ENCODE data around the gene DCDC2.
"Not testable (repeated sequence)": the region's sequence is repeated elsewhere in the genome, so short reads cannot be mapped to it uniquely, and the experiment has no call there.

The DCDC2 gene

GRCh38 chr6:24357336-24358218 lies at the start of gene DCDC2:
DCDC2 (minus strand) TSS chr6:24358059; CDS start chr6:24357750, 309 bp downstream.
- Histone ChIP-seq H3K27me3 (ENCODE audit: low read depth) (peaks cover 31% of the 10 kb centered on the region), H3K4me1 (no peaks in the 10 kb centered on the region; the same call in 1 of the 2 replicates), H3K9me3 (no peaks in the 10 kb centered on the region), H3K4me3 (no peak within 1 kb of the TSS), H3K36me3 (replicated peaks) (no peaks in the 10 kb centered on the region)
- no peak for DNase-seq (ENCODE audit: low spot score in 2 of 2)
- in situ Hi-C loops (cut with MboI; ENCODE audit: low sequenced_read_pairs) = no loop called here

GRCh38 chr6:24405262-24405661 lies 47.4 kb upstream of the DCDC2 start:
- in situ Hi-C loops (cut with MboI; ENCODE audit: low sequenced_read_pairs) = no loop called here
- no peak for DNase-seq (ENCODE audit: low spot score in 2 of 2)
- peaks cover 32% of the 10 kb centered on the region for H3K4me1 ChIP-seq
- H3K36me3 ChIP-seq (replicated peaks) = peaks cover 42% of the 10 kb centered on the region
- H3K9me3 ChIP-seq = no peaks in the 10 kb centered on the region
- no peak overlapping the region for H3K4me3 ChIP-seq
- H3K27me3 ChIP-seq (ENCODE audit: low read depth) = no peaks in the 10 kb centered on the region

GRCh38 chr6:24403501-24403824 lies 45.6 kb upstream of the DCDC2 start:
- peak overlapping the region; percentile 83 for H3K4me3 ChIP-seq
- no peak for DNase-seq (ENCODE audit: low spot score in 2 of 2)
- no peaks in the 10 kb centered on the region for H3K27me3 ChIP-seq (ENCODE audit: low read depth)
- H3K4me1 ChIP-seq = peaks cover 33% of the 10 kb centered on the region
- peaks cover 29% of the 10 kb centered on the region for H3K36me3 ChIP-seq (replicated peaks)
- in situ Hi-C loops (cut with MboI; ENCODE audit: low sequenced_read_pairs) = no loop called here
- H3K9me3 ChIP-seq = no peaks in the 10 kb centered on the region

DNA sequence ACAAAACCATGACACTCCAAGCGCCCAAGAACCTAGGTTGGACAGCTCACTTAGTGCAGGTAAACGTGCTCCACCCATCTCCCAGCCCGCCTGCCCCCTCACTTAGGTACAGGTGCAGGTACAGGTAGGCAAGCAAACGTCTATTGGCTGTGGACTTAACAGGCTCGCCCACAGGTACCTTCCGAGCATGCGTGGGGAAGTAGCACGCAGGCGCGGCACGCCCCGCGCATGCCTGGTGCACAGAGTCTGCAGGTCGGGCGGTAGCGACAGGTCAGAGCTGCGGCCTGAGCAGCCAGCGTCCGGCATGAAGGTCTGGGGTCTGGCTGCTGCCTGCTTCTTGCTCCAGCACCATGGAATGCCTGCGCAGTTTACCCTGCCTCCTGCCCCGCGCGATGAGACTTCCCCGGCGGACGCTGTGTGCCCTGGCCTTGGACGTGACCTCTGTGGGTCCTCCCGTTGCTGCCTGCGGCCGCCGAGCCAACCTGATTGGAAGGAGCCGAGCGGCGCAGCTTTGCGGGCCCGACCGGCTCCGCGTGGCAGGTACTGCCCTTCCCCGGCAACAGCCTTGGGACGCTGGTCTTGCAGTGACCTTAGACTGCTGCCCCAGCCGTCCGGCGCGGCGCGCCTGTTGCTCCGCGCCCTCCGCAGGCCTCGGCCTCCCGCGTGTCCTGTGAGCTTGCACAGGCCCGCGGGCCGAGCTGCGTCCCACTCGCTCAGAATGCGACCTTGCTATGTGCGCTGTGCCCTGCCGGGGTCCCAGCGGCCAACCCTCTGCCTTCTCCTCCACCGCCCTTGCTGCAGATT lies 45.0 kb upstream of the DCDC2 start, which contains the start of gene MRS2:
Gene MRS2, plus strand, starts transcription at position 240 of the 804 bp plus-strand sequence. Its CDS starts 111 bp downstream, at position 351.
- H3K9me3 ChIP-seq = no peaks in the 10 kb centered on the region
- H3K4me3 ChIP-seq = peak within 1 kb of the TSS; percentile 83
- peak; percentile 49 to 77 for DNase-seq (ENCODE audit: low spot score in 2 of 2)
- H3K36me3 ChIP-seq (replicated peaks) = peaks cover 23% of the 10 kb centered on the region
- in situ Hi-C loops (cut with MboI; ENCODE audit: low sequenced_read_pairs) = no loop called here
- H3K27me3 ChIP-seq (ENCODE audit: low read depth) = no peaks in the 10 kb centered on the region
- peaks cover 33% of the 10 kb centered on the region for H3K4me1 ChIP-seq

DNA sequence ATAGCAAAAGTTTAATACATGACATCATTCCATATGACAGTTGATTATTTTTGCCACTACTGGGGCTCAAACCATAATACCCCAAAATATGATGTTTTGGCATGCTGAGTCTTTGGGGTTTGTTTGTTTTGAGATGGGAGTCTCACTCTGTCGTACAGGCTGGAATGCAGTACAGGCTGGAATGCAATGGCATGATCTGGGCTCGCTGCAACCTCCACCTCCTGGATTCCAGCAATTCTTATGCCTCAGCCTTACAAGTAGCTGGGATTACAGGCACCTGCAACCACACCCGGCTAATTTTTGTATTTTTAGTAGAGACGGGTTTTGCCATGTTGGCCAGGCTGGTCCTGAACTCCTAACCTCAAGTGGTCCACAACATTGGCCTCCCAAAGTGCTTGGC lies 43.6 kb upstream of the DCDC2 start:
- no peaks in the 10 kb centered on the region for H3K9me3 ChIP-seq
- H3K4me3 ChIP-seq = no peak overlapping the region
- peaks cover 17% of the 10 kb centered on the region for H3K36me3 ChIP-seq (replicated peaks)
- H3K27me3 ChIP-seq (ENCODE audit: low read depth) = no peaks in the 10 kb centered on the region
- in situ Hi-C loops (cut with MboI; ENCODE audit: low sequenced_read_pairs) = no loop called here
- H3K4me1 ChIP-seq = peaks cover 33% of the 10 kb centered on the region
- DNase-seq (ENCODE audit: low spot score in 2 of 2) = no peak

GRCh38 chr6:24400045-24401039 lies 42.5 kb upstream of the DCDC2 start:
- peak in 1 of 2 experiments; percentile 28 for DNase-seq (ENCODE audit: low spot score in 2 of 2)
- H3K36me3 ChIP-seq (replicated peaks); H3K4me3 ChIP-seq; H3K27me3 ChIP-seq (ENCODE audit: low read depth); in situ Hi-C loops (cut with MboI; ENCODE audit: low sequenced_read_pairs); H3K9me3 ChIP-seq: not testable (repeated sequence)
- H3K4me1 ChIP-seq = peaks cover 31% of the 10 kb centered on the region

DNA sequence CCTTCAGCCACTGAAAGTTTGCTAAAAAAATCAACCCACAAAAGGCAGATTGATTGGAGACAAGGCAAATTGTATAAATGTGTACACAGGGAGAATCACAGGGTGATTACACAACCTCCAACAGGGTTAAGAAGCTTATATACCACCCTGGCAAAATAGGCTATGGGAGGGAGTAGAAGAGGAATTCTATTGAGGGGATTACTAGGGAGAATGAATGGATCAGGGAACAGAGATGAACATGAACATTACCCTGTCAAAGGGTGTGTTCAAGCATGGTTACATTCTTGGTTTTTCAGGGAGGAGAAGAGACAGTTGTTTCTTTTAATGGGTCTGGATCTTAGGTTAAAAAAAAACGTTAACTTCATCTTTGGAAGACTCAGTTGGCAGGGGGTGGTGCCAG lies 39.8 kb upstream of the DCDC2 start:
- Histone ChIP-seq H3K36me3 (replicated peaks) (no peaks in the 10 kb centered on the region), H3K4me1 (peaks cover 18% of the 10 kb centered on the region), H3K4me3 (no peak overlapping the region), H3K27me3 (ENCODE audit: low read depth) (no peaks in the 10 kb centered on the region), H3K9me3 (no peaks in the 10 kb centered on the region; the same call in 1 of the 2 replicates)
- in situ Hi-C loops (cut with MboI; ENCODE audit: low sequenced_read_pairs) = no loop called here
- no peak for DNase-seq (ENCODE audit: low spot score in 2 of 2)

DNA sequence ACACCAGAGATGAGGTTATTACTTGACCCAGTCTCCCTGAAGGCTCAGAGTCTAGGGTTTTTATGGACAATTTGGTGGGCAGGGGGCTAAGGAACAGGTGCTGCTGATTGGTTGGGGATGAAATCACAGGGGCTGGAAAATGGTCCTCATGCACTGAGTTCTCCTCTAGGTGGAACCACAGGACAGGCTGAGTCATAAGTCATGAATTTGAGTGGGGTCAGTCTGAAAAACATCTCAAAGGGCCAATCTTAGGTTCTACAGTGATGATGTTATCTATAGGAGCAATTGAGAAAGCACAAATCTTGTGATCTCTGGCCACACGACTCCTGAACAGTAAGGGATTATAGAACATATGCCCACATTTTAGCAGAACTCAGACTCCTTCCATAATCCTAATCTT lies 39.0 kb upstream of the DCDC2 start:
- Histone ChIP-seq H3K27me3 (ENCODE audit: low read depth) (no peaks in the 10 kb centered on the region), H3K36me3 (replicated peaks) (no peaks in the 10 kb centered on the region)
- in situ Hi-C loops (cut with MboI; ENCODE audit: low sequenced_read_pairs) = no loop called here

DNA sequence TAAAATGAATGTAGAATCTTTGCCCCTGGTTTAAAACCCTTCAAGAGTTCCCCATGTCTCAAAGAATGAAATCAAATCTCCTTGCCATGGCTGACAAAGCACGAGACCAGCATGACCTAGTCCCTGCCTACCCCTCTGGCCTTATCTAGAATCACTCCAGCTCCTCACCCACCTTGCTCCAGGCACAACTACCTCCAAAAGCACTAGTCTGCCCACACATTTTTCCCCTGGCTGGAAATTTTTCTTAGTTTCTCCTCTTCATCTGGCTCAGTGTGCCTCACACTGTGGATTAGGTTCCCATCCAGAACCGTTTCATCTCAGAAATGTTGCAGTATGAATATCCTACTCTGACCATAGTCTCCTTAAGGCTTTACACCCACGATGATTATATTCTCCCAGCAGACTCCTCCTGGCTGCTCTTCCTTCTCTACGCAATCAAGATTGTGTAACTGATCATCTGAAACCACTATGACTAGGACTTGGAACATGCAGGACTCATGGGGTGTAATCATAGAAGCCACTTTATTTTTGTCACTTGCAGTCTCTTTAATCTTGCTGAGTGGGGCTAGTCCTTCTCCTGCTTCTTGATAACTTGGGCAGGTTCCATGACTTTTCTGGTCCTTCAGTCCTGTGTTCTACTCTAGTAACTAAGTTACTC lies 37.0 kb upstream of the DCDC2 start:
- in situ Hi-C loops (cut with MboI; ENCODE audit: low sequenced_read_pairs) = no loop called here
- no peaks in the 10 kb centered on the region; the same call in 1 of the 2 replicates for H3K9me3 ChIP-seq
- H3K36me3 ChIP-seq (replicated peaks) = no peaks in the 10 kb centered on the region
- DNase-seq (ENCODE audit: low spot score in 2 of 2) = no peak
- no peak overlapping the region for H3K4me3 ChIP-seq
- no peaks in the 10 kb centered on the region for H3K4me1 ChIP-seq
- H3K27me3 ChIP-seq (ENCODE audit: low read depth) = no peaks in the 10 kb centered on the region

More for the DNA sequence above, 39.0 kb upstream of the DCDC2 start:
- Histone ChIP-seq H3K9me3 (no peaks in the 10 kb centered on the region; the same call in 1 of the 2 replicates), H3K4me3 (no peak overlapping the region), H3K4me1 (peaks cover 12% of the 10 kb centered on the region)
- DNase-seq (ENCODE audit: low spot score in 2 of 2) = no peak

DNA sequence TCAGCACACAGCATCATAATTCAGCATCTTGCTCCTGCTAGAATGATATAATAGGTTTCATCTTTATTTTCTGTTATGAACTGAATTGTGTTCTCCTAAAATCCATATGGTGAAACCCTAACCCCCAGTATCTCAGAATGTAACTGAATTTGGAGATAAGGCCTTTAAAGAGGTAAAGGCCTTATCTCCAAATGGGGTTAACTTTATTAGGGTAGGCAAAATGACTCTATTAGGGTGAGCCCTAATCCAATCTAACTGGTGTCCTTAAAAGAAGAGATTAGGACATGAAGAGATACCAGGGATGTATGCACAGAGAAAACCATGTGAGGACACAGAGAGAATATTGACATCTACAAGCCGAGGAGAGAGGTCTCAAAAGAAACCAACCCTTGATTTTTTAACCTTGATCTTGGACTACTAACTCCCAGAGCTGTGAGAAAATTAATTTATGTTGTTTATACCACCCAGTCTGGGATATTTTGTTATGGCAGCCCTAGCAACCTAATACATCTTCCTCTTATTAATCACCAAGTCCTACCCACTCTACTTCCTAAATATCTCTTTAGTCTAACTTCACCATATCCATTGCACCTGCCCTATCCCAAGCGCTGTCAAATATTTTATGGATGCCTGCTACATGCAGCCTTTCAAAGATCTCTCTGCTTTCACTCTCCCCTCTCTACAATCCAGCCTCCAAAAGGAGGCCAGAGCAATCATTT lies 36.4 kb upstream of the DCDC2 start:
- no peak overlapping the region for H3K4me3 ChIP-seq
- no peaks in the 10 kb centered on the region for H3K27me3 ChIP-seq (ENCODE audit: low read depth)
- H3K9me3 ChIP-seq = no peaks in the 10 kb centered on the region; the same call in 1 of the 2 replicates
- in situ Hi-C loops (cut with MboI; ENCODE audit: low sequenced_read_pairs) = no loop called here
- H3K36me3 ChIP-seq (replicated peaks) = no peaks in the 10 kb centered on the region
- no peaks in the 10 kb centered on the region for H3K4me1 ChIP-seq
- DNase-seq (ENCODE audit: low spot score in 2 of 2) = no peak

GRCh38 chr6:24391756-24392405 lies 34.0 kb upstream of the DCDC2 start:
- in situ Hi-C loops (cut with MboI; ENCODE audit: low sequenced_read_pairs) = no loop called here
- H3K27me3 ChIP-seq (ENCODE audit: low read depth) = no peaks in the 10 kb centered on the region
- DNase-seq (ENCODE audit: low spot score in 2 of 2) = no peak
- H3K4me1 ChIP-seq = no peaks in the 10 kb centered on the region
- H3K4me3 ChIP-seq = no peak overlapping the region
- H3K36me3 ChIP-seq (replicated peaks) = no peaks in the 10 kb centered on the region
- H3K9me3 ChIP-seq = no peaks in the 10 kb centered on the region; the same call in 1 of the 2 replicates

GRCh38 chr6:24391208-24391607 lies 33.3 kb upstream of the DCDC2 start:
- Histone ChIP-seq H3K27me3 (ENCODE audit: low read depth) (no peaks in the 10 kb centered on the region), H3K4me1 (no peaks in the 10 kb centered on the region), H3K9me3 (no peaks in the 10 kb centered on the region; the same call in 1 of the 2 replicates), H3K36me3 (replicated peaks) (no peaks in the 10 kb centered on the region), H3K4me3 (no peak overlapping the region)
- in situ Hi-C loops (cut with MboI; ENCODE audit: low sequenced_read_pairs) = no loop called here
- DNase-seq (ENCODE audit: low spot score in 2 of 2) = no peak
